Effector CD4-positive, alpha-beta T cell (primary cell): ENCODE results near the gene TSPAN4.

Experiments
- DNase-seq: peaks from one replicate; pipeline ENCODE4 v3.0.0-alpha.2; 2020

TSPAN4 gene

DNA sequence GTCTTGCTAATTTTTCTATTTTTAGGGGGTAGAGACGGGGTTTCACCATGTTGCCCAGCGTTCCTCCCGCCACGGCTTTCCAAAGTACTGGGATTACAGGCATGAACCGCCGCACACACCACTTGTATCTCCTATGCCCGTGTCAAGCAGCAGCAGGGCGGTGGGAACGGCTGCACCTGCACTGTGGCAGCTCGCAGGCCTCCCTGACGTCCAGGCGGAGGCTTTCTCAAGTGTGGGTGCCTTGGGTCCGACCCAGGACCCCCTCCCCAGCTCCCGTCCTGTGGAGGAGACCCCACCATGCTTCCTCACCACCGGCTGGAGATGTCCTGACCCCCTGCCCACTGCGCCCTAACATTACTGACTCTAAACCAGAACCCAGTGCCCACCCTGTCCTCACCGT is 25.7 kb downstream of the TSPAN4 start:
- no peak for DNase-seq

DNA sequence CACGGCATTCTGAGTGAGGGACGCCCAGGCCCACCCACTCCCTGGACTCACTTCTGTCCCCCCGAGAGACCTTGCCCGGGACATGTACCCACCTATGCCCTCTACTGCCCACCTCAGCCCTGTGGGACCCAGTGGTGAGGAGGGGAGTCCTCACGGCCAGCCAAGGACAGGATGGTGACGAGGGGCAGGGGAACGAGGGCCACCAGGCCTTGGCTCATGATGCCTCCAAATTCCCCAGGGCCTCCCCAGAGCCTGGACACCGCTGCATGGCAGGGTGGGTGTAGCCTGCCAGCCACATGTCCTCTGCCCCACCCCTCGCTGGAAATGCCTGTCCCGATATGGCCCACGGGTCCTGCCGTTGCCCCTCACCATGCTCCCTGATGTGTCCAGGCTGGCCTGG is 26.1 kb downstream of the TSPAN4 start:
- DNase-seq, result no peak

DNA sequence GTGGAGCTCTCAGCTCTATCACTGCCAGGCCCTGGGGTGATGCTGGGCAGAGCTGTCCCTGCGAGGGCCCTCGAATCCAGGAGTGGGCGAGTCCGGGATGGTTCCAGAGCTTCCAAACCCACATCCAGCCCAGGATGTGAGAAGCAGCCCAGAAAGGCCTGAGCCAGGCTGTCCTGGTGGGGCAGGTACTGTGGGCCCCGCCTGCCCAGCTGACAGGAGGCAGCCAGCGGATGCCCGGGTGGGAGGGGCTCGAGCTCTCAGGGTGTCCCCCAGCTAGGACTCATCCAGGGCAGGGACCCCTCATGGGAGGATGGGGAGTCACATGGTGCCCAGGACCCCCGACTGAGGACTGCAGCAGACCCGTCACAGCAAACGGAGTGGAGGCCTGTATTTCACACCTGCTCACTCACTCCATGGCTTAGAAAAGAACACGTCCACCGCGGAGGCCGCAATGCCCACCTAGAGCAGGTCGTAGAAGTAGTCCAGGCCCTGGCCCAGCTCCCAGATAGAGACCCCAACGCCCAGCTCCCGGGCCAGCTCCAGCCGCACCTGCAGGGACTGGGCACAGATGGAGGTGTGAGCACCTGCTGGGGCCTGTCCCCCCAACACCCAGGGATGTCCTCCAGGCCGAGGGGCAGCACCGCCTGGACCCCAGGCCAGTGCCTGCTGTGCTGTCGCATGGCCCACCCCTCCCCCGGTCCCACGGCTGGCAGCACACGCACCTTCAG is 26.9 kb downstream of the TSPAN4 start:
- no peak for DNase-seq

DNA sequence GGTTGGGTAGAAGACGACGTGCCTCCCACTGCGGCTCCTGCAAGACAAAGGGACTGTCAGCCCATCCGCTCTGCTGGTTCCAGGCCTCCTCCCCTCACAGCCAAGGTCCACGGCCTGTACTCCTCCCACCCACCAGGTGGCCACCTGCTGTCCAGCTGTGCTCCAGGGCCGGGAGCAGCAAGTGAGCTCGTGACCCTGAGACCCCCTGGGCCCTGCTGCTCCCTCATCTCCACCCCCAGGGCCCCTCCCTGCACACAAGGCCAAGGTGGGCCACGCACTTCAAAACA is 27.4 kb downstream of the TSPAN4 start:
- DNase-seq, result no peak

DNA sequence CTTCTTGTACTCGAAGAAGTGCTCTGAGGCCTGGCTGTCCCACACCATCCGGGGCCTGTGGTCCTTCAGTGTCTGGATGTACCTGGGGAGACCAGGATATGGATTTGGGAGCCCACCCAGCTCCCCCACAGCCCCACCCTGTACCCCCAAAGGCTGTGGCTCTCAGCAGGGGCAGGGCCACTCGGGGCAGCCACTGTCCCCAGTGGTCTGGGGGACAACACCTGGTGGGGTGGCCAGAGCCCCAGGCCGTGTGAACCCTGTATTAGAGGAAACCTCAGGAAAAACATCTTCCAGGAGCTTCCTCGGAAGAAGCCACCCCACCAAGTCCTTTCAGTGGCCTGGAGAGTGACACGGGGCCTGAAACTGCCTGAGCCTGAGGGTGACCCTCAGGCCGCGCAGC is 27.8 kb downstream of the TSPAN4 start:
- no peak for DNase-seq

DNA sequence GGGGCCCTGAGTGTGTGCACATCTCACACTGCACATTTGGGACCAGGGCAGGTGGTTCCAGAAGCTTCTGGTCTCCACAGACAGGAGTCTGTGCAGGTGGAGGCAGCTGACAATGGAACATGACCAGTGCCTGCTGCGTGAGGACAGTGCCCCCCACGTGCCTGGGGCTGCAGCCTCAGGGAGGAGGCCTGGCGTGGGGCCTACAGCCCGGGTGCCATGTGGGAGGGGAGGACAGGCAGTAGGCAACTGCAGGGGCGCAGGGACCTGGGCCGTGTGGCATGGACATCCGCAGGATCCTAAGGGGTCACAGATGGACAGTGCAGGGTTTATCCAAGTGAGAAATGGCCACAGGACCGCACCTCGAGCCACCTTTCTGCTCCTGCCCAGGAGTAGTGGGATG is 28.8 kb downstream of the TSPAN4 start:
- no peak for DNase-seq

DNA sequence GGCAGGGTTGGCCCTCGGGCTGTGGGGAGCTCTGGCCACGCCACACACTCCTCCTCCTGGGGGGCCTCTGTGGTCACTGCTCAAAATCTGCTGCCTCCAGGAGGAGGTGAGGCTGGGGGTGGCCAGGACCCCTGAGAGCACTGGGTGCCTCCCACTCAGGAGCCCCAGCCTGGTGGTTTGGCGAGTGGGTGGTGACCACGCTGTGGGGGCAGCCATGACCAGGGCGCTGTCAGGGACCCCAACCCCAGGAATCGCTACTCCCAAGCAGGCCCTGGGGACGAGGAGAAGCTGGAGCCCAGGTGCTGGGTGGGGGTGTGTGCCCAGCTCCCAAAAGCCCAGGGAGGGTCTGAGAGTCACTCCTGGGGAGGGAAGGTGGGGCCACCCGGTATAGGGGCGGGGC is 30.1 kb downstream of the TSPAN4 start:
- no peak for DNase-seq

DNA sequence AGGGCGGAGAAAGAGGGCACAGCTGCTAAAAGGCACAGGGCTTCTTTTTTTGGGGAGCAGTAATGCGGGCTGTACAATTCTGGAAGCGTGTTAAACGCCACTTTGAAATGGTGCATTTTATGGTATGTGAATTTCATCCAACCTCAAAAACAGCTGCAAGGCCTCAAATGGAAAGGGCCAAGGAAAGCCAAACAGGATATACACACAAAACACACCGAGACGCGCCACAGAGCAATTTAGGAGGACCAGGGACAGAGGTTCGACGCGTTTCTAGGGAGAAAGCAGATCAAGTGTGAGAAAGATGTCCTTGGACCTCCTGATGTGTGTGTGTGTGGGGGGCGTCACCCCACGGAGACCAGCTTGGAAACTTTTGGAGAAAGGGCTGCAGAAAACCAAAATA is 31.1 kb downstream of the TSPAN4 start:
- DNase-seq, result no peak

DNA sequence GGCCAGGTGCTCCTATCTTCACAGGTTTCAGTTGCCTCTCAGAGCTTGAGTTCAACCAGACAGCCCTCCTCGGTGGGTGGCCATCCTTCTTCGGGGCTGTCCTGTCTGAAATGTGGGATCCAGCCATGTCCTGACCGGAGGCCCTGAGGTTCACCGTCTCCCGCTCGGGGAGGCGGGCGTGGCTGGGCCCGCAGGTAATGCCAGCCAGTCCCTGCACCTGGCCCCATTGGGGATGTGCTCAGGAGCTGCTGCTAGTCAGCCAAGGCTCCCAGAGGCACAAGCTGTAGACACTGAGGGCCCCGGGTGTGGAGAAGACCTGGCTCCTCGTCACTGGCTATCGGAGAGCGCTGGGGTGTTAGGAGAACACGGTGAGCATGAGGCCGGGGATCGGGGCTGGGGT is 32.6 kb downstream of the TSPAN4 start:
- DNase-seq, result no peak

DNA sequence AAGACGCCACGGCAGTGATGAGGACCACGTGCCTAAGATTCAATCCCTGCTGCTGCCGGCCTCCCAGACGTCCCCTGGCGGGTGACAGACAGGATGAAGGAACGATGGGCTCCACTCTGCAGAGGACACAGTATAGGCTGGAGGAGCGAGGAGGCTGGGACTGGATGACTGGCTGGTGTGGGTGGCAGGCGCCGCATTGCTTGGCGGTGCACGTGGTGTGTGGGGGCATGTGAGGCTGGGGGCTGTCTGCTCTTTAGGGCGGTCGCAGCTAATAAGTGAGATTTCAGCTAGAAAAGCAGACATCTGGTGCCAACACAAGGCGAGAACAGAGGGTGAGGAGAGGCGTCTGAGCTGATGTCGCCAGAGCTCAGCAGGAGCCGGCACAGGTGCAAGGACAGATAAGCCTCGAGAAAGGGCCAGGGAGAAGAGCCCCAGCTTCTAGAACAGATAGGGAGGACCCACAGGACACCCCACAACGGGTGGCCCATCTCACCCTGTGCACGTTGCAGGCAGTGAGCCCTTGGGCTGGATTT is 33.2 kb downstream of the TSPAN4 start:
- DNase-seq, result no peak

DNA sequence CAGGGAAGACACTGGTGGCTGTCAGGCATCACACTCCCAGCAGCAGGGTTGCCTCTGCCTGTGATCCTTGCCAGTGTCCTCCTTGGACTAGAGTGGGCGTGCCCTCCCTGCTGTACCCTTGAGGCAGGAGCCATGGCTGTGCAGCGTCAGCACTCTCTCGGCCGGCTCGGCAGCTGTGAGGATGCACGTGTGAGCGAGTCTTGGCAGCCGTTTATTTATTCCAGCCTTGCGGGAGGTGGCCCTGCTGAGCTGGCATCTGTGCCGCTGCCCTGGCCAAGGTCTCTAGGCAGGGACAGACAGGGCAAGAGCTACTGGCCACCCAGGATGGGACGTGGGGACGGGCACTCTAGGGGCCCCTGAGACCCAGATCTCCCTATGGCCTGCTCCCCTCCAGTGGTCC is 33.9 kb downstream of the TSPAN4 start:
- no peak for DNase-seq

DNA sequence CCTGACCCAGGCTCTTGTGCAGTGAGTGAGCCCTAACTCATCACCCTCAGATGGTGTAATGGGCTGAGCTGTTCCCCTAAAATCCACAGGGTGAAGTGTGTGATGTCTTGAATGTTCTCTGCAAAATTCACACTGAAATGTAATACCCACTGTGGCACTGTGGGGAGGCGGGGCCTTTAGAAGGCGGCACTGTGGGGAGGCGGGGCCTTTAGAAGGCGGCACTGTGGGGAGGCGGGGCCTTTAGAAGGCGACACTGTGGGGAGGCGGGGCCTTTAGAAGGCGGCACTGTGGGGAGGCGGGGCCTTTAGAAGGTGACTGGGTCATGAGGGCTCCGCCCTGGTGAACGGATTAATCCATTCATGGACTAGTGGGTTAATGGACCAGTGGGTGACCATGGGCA is 34.9 kb downstream of the TSPAN4 start:
- no peak for DNase-seq

DNA sequence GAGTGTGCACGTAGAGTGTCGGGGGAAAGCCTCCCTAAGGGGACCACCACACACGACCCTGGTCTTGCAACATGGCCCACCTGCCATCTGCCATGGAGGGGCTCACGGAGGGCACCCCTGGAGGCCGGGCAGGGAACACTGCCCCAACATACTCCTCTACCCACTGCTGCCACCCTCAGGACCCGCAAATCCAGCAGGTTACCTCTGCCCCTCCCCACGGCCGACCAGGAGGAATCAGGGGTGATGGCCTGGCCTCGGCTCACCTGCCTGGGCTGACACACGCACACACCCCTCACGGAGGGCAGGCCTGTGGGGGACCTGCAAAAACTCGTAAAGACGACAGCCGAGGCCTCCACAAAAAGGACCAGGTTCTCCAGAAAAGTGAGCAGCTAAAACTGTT is 37.8 kb downstream of the TSPAN4 start:
- no peak for DNase-seq

DNA sequence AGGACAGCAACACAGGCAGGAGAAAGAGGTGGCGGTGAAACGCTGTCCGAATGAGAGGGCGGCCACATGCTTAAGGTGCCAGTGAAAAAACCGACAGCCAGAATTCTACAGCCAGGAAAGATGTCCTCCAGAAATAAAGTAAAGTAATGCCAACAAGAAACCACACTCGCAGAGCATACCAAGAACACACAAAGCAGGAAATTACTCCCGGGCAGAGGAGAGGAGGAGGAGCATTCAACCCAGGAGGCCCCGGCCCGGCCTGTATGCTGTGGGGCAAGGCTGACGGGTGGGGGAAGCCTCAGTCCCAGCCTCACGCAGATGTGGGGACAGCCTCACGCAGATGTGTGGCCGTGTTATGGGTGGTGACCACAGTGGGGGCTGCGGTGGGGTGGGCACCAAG is 39.9 kb downstream of the TSPAN4 start:
- no peak for DNase-seq

DNA sequence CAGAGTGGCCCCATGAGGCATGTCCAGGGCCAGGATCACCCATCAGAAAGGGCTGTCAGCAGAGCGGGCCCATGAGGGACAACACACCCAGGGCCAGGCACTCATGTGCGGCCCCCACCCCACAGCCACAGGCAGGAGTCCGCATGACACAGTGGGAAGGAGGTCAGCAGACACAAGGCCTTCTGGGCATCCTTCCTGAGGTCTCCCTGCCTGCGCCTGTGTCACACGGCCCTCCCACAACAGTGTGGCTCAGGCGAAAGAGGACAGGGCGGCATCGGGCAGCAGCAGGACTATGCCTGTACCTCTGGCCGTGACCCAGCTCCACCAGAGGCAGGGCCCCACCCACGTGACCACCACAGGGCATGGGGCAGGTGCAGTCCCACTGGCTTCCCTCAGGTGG is 40.9 kb downstream of the TSPAN4 start:
- DNase-seq, result no peak

DNA sequence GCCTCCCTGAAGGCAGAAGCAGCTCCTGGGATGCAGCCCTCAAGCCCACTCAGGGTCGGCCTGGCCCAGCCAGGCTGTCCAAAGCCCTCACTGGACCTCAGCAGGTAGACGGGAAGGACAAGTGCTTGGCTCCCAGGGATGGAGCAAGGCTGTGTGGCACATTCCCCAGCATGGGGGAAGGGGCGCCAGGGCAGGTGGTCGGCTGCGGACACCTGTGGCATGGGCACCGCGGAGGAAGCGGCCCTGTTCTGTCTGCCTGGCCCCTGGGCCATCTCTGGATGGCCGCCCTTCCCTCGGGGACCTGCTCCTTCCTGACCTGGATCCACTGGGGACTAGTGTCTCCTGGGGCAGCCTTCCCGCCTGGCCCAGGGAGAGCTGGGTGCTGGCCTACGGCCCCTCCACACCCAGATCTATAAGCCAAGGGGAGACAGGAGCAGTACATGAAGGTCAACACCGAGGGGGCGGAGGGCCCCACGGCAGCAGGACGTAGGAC is 42.0 kb downstream of the TSPAN4 start:
- no peak for DNase-seq

DNA sequence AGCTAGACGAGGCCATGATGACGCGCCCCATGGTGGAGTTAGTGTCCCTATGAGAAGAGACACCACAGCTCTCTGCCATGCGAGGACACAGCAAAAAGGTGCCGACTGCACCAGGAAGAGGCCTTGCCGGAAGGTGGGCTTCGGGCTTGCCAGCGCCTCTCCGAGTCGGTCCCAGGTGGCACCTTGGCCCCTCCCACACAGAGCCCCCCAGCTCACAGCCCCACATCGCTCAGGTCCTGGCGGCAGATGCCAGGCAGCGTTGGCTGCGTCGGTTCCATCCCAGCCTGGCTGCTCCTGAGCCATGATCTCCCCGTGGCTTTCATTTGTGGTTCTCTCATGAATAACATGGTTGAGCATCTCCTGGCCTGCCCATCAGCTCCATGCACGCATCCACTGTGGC is 43.9 kb downstream of the TSPAN4 start:
- no peak for DNase-seq

DNA sequence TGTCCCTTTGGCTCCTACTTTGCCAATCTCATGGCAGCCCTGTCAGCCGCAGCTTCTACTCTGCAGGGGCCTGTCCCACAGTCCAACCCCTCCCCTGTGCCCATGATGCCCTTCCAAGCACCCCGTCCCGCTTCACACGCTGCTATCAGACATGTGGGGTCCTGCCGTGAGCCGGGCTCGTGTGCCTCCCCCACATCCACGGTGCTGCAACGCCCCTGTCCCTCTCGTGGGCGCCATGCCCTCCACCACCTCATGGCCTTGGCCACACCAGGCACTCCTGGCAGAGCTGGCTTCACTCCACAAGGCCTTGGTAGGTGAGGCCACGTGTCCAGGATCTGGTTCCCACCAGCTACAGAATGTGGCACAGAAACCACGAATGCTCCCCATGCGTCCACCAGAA is 44.9 kb downstream of the TSPAN4 start:
- DNase-seq, result no peak

DNA sequence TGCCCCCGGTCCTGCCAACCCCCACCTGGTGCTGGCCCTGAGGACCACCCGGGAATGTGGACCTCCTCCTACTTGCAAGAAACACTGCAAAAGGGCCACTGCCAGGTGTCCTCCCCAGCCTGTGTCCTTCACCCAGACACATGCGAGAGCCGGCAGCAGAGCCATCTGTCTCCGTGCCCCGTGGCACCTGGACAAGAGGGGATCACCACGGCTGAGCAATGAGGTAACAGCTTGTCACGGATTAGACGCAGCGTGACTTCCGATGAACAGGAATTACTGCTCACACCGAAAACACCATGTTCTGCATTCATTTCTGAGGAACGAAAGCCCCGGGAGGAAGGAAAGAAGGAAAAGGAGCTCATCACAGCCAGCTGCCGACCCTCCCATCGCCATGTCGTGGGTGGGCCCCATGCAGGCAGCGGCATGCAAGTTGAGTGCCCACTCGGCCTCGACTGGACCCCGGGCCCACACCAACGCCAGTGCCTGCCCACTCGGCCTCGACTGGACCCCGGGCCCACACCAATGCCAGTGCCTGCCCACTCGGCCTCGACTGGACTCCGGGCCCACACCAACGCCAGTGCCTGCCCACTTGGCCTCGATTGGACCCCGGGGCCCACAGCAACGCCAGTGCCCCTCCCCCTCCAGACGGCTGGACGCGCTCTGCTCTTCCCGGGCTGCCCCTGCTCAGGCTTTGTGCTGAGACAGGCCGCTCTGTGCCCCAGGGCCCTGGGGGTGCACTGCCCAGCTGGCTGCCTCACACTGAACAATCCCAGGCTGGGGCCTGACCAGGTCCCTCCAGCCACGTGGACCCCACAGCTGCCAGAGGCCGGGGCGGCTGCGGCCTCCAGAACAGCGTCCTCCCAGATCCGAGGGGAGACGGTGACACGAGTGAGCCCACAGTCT is 45.9 kb downstream of the TSPAN4 start:
- no peak for DNase-seq

DNA sequence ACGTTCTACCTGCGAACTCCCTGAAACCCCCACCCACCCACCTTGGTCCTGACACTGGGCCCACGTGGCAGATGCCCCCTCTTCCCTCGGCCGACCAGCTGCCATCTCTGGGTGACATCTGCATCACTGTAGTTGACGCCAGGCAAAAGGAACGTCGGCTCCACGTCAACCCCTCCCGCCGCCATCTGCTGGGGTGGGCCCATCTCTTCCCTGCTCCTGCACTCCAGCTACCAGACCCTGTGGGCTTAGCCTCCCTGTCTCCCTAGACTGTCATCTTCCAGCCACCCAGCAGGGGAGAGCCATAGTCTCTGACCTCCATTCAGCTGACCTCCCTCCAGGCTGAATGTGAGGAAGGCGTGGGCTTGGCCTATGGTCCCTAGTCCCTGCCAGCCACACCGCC is 46.6 kb downstream of the TSPAN4 start:
- no peak for DNase-seq

DNA sequence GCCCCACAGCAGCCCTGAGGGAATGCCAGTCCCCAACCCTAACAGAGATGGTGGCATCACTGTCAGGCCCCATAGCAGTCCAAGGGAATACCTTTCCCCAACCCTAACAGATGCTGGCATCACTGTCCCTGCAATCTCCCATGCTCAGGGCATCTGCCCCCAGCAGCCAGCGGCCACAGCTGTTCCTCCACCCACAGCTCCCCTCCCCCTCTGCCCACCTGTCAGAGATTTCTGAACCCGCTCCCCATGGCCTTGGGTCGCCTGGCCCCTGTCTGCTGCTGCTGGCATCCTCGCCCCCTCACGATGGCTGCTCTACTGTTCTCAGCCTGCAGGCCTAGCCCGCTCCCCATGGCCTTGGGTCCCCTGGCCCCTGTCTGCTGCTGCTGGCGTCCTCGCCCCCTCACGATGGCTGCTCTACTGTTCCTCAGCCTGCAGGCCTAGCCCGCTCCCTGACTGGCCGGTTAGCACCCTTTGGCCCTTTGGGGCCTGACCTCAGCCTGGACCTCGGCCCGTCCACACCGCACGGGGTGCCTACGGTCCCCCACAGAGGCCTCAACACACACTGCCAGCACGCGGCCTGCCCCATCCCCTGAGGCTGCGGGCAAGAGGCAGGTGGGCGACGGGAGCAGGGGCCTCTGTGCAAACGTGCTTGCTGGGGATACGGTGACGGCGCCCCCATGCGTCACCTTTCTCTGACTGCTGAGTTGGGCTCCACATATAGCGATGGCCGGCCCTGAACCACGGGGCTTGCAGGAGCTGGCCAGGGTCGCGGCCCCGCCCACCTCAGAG is 47.2 kb downstream of the TSPAN4 start:
- no peak for DNase-seq

DNA sequence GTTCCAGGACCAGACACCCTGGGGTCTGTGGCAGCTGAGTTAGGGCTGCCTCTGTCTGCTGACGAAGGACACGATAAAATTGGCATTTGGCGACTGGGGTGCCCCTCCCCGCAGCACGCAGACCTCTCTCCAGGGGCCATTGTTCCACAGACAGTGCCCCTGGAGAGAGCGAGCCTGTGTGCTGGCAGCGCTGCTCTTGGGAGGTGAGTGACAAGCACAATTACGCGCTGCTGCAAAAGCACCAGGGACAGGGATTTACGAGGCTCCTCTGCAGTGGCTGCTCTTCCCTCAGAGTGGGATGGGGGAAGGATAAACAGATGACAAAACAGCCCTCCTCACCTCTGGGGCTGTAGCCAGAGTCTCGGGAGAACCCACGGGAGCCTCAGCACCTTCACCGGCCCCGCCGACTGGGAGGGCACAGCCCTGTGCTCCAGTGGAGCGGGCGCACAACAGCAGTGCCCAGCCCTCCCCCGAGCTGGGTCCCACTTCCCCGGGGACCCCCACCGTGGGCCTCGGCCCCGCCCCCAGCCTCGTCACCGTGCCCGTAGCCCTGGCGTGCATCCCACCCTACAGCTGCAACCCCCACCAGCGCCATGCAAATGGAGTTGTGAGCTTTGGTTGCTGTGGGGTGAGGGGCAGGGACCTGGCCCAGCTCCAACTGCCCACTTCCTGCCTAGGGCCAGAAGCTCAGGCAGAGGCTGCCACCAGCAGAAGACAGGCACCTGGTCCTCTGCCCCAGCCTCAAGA is 48.3 kb downstream of the TSPAN4 start:
- DNase-seq, result no peak
